Muscle of leg (tissue), 11 donors: Measurements from ENCODE around the gene GRAMD1A. TPM values are rescaled to one million over a fixed set of nuclear protein-coding genes. Genes with fewer than 3 reads are reported as not detected.
"Not testable (repeated sequence)": the region's sequence is repeated elsewhere in the genome, so short reads cannot be mapped to it uniquely, and the experiment has no call there.

Source experiments
- DNase-seq: peaks from one replicate; pipeline ENCODE4 v3.0.0; 2013
- H3K27ac ChIP-seq: one replicate; pipeline ENCODE4 v1.5.1; 2013; ENCODE audit warnings: mild to moderate bottlenecking, low read length, control low read depth
- H3K27me3 ChIP-seq: one replicate; pipeline ENCODE4 v1.6.1; 2013; ENCODE audit warnings: low read length; ENCODE audit not compliant: control insufficient read depth, insufficient read depth
- H3K36me3 ChIP-seq: one replicate; pipeline ENCODE4 v1.6.1; 2013; ENCODE audit warnings: low read length; ENCODE audit not compliant: control insufficient read depth, insufficient read depth
- H3K4me1 ChIP-seq: one replicate; pipeline ENCODE4 v1.6.1; 2013; ENCODE audit warnings: low read length; ENCODE audit not compliant: control insufficient read depth, insufficient read depth
- H3K4me3 ChIP-seq: one replicate; pipeline ENCODE4 v1.5.1; 2013; ENCODE audit warnings: low read length, control low read depth
- H3K9me3 ChIP-seq: replicated peaks from 2 replicates; pipeline ENCODE4 v1.6.1; 2013; ENCODE audit warnings: low read depth, low read length; ENCODE audit not compliant: control insufficient read depth
- WGBS: methylation state at CpG from one replicate; pipeline ENCODE4 v1.1.5; 2013; ENCODE audit warnings: missing lambda C conversion rate; ENCODE audit not compliant: insufficient coverage; 5-methylcytosine and 5-hydroxymethylcytosine counted together
- polyA plus RNA-seq, 8 donors: library from polyadenylated mRNA; unstranded; fragments of 120-200 nt; gene quantifications; one replicate each; pipeline versions ENCODE4 v1.2.1 to v1.2.3, GENCODE V29; 2013; ENCODE audit warnings: inconsistent platforms in 1 of 8, low replicate concordance in 1 of 8; ENCODE audit not compliant: insufficient read length in 8 of 8, insufficient read depth in 1 of 8
- total RNA-seq: library from RNA; stranded (reverse); fragments of 120-200 nt; gene quantifications from one replicate; pipeline ENCODE4 v1.2.4, GENCODE V29; 2013

GRAMD1A gene
- total and polyA plus RNA-seq, 9 donors: 16.0 to 48.0 (median 35.3) TPM

DNA sequence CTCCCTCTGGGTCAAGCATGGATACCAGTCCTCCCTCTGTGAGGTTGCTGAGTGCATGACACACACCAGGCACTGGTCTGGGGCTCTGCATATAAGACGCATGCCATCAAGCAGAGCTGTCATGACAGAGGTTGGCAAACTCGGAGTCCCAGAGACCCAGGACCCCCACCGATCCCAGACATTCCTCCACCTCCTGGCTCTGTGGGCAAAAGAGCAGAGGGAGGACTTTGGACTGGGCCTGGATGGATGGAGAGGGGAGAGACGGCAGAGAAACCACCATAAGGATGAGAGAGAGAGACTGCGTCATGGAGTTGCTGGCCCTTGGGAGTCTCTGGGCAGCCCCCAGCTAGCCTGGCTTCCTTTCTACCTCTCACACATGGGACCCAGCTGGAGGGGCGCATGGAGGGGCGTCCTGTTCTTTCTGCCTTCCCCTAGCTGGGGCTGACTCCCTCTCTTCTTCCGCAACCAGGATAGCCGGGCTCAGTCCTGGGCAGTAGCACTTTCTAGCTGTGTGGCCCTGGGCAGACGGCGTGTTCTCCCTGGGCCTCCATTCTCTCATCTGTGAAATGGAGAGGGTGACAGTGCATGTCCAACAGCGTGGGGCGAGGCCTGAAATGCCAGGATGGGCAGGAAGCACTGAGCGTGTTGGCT is 43.0 kb downstream of the GRAMD1A start:
- Histone ChIP-seq H3K4me3 (no peak overlapping the region), H3K36me3 (no peaks in the 10 kb centered on the region), H3K9me3 (no peaks in the 10 kb centered on the region), H3K4me1 (peaks cover 24% of the 10 kb centered on the region), H3K27me3 (peaks cover 40% of the 10 kb centered on the region), H3K27ac (no peak overlapping the region)
- 71% methylated on average over 10 of the region's 14 CpGs for WGBS
- no peak for DNase-seq

DNA sequence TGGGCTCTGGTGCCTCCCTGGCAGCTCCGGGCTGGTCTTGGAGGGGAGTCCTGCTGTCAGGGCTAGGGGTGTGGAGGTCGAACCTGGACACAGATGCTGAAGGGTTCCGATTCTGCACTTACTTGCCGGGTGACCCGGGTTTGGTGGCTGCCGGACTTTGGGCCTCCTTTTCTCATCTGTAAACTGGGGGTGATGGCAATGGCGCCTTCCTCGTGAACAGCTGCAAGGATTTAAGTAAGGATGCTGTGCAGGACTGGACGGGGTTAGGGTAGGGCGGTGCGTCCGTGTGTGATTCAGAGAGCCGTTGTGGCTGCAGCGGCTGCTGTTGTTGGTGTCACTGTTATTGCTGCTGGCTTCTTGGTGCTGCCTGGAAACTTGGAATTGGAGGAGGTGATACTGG is 43.8 kb downstream of the GRAMD1A start:
- Histone ChIP-seq H3K9me3 (no peaks in the 10 kb centered on the region), H3K27ac (no peak overlapping the region), H3K27me3 (peaks cover 40% of the 10 kb centered on the region), H3K36me3 (no peaks in the 10 kb centered on the region), H3K4me1 (peaks cover 24% of the 10 kb centered on the region), H3K4me3 (no peak overlapping the region)
- DNase-seq: no peak
- 67% methylated on average over 12 of the region's 14 CpGs for WGBS

DNA sequence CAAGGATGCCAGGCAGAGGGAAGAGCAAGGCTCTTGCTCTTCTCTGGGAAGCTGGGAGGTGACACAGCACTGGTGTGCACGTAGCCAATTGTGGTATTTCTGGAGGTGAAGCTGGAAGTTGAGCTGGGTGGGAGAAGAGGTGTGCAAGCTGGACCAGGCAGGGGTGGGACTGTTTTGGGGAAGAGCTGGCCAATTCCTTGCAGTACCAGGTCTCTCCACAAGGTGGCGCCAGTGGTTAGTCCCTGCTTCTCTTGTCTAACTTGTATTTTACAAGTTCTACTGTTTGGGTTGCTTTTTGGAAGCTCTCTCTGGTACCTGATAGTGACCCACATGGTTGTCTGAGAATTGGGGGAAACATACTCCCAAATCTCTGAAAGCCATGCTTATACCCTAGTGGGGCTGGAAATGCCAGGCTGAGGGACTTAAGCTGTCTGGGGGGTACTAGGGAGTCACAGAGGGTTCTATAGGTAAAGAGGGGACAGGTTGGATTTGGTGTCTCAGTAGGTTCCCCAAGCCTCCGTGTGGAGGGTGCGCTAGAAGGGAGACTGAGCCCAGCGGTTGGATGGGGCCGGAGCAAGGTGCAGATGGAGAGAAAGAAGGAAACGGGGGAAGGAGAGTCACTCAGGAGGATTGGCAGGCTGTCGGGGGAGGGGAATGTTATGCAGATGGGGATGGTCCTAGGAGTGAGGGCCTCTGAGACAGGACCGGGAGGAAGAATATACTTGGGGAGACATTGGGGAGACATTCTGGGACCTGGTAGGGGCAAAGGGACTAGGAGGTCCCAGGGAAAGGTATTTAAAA is 44.4 kb downstream of the GRAMD1A start:
- H3K36me3 ChIP-seq: no peaks in the 10 kb centered on the region
- peaks cover 23% of the 10 kb centered on the region for H3K4me1 ChIP-seq
- WGBS: 61% methylated on average over 8 of the region's 9 CpGs
- H3K9me3 ChIP-seq: no peaks in the 10 kb centered on the region
- no peak overlapping the region for H3K27ac ChIP-seq
- DNase-seq: no peak
- H3K27me3 ChIP-seq: peaks cover 36% of the 10 kb centered on the region
- H3K4me3 ChIP-seq: no peak overlapping the region

DNA sequence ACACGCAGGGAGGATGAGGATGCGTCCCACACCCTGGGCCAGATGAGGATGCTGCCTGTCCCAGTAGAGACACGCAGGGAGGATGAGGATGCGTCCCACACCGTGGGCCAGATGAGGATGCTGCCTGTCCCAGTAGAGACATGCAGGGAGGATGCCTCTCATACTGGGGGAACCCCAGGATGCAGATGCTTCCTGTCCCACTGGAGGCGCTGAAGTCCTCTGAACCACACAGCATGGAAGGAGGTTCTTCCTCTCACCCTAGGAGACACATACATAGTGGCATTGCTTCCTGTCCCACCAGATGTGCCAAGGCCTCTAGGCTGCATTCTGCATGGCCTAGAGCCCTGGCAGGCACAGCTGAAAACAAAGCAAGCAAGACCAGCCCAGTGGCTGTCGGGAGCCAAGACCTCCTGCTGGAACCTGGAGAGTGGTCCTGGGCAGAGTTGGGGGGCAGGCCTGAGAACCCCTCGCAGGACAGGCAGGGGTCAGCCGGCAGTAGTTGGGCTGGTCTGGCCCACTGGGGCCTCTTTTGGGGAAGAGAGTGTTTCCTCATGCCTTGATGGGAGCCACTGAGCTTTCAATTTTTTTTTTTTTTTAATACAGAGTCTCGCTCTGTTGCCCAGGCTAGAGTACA is 45.7 kb downstream of the GRAMD1A start:
- 38% methylated on average over 9 of the region's 10 CpGs for WGBS
- Histone ChIP-seq H3K27me3 (peaks cover 24% of the 10 kb centered on the region), H3K4me3 (no peak overlapping the region), H3K4me1 (peaks cover 12% of the 10 kb centered on the region), H3K36me3 (no peaks in the 10 kb centered on the region), H3K9me3 (no peaks in the 10 kb centered on the region), H3K27ac (no peak overlapping the region)
- peak; percentile 52 for DNase-seq

DNA sequence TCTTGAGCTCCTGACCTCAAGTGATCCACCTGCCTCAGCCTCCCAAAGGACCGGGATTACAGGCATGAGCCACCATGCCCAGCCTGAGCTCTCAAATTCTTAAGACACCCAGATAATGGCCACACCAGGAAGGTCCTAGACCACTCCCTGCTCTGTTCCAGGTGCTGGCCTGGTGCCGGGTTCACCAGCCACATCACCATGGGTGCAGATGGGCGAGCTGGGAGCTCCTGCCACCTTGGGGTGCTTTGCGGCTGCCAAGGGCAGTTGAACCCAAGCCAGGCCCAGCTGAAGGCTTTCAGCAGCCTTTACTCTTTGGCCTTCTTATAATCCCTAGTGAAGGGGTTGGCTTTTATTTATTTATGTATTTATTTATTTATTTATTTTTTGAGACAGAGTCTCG is 46.3 kb downstream of the GRAMD1A start:
- no peak for DNase-seq
- peaks cover 6% of the 10 kb centered on the region for H3K4me1 ChIP-seq
- no peaks in the 10 kb centered on the region for H3K36me3 ChIP-seq
- peaks cover 18% of the 10 kb centered on the region for H3K27me3 ChIP-seq
- no peak overlapping the region for H3K4me3 ChIP-seq
- H3K27ac ChIP-seq: no peak overlapping the region
- 94% methylated on average over 2 of the region's 5 CpGs for WGBS
- no peaks in the 10 kb centered on the region for H3K9me3 ChIP-seq

DNA sequence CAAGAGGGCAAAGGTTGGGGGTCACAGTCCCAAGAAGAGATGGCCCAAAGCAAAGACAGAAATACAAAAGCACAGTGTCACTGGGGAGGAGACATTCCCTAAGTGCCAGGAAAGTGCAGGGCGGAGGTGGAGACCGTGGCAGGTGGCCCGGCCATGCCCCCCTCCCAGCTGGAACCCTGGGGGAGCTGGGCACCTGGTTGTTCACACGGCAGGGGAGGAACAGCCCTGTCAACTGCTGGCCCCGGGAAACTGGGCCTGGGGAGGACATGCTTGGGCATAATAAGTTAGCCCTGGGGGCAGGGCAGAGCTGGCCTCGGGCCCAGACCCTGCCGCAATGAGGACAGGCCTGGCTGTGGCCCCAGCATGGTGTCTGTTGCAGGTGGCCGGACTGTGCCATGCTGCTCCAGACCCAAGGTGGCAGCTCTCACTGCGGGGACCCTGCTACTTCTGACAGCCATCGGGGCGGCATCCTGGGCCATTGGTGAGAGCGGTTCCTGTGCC is 48.8 kb downstream of the GRAMD1A start:
- no peak overlapping the region for H3K27ac ChIP-seq
- no peak for DNase-seq

DNA sequence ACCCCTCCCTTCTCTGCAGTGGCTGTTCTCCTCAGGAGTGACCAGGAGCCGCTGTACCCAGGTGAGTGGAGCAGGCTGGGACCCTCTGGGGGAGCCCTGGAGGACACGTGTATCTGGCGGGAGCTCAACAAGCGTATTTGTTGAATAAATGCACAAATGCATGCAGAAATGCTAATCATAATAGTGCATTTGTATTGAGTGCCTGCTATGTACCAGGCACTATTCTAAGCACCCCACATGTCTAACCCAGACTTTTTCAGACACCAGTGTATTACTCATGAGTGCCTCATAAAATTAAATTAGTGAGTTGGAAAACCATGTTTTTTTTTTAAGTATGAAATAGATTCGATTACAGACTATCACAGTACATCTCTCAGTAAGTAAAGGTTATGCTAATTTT is 49.3 kb downstream of the GRAMD1A start:
- no peaks in the 10 kb centered on the region for H3K36me3 ChIP-seq
- no peaks in the 10 kb centered on the region for H3K9me3 ChIP-seq
- no peak overlapping the region for H3K4me3 ChIP-seq
- WGBS: no CpG with 5 or more reads among the region's 5 CpGs
- DNase-seq: no peak
- no peak overlapping the region for H3K27ac ChIP-seq
- H3K4me1 ChIP-seq: peaks cover 6% of the 10 kb centered on the region
- H3K27me3 ChIP-seq: peaks cover 6% of the 10 kb centered on the region

More for the DNA sequence above, 48.8 kb downstream of the GRAMD1A start:
- no peak overlapping the region for H3K4me3 ChIP-seq
- peaks cover 6% of the 10 kb centered on the region for H3K4me1 ChIP-seq
- H3K9me3 ChIP-seq: no peaks in the 10 kb centered on the region
- 58% methylated on average over 12 of the region's 12 CpGs for WGBS
- H3K27me3 ChIP-seq: peaks cover 8% of the 10 kb centered on the region
- H3K36me3 ChIP-seq: no peaks in the 10 kb centered on the region

DNA sequence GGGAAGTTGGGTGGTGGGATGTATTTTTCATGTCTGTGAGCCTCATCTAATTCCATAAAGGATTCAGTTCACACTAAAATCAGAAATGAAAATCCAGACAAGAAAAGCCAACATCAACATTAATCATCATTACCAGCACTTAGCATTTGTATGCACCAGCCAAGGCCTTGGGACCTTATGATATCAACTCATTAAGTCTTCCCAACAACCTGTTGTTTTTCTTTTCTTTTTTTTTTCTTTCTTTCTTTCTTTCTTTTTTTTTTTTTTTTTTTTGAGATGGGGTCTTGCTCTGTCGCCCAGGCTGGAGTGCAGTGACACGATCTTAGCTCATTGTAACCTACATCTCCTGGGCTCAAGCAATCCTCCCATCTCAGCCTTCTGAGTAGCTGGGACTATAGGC is 50.5 kb downstream of the GRAMD1A start:
- not testable (repeated sequence) for H3K4me1 ChIP-seq, H3K27ac ChIP-seq, H3K27me3 ChIP-seq, H3K9me3 ChIP-seq, H3K36me3 ChIP-seq, DNase-seq, H3K4me3 ChIP-seq
- WGBS: 88% methylated on average over 2 of the region's 2 CpGs

DNA sequence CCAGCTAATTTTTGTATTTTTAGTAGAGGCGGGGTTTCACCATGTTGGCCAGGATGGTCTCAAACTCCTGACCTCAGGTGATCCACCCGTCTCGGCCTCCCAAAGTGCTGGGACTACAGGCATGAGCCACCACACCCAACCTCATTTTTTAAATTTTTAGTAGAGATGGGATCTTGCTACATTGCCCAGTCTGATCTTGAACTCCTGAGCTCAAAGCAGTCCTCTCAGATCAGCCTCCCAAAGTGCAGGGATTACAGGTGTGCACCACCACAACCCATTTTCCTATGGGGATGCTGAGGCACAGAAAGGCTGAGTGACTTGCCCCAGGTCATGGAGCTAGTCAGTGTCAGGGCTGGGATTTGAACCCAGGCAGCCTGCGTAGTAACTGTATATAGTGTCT is 51.1 kb downstream of the GRAMD1A start:
- 100% methylated on average over 1 of the region's 4 CpGs for WGBS
- not testable (repeated sequence) for DNase-seq

DNA sequence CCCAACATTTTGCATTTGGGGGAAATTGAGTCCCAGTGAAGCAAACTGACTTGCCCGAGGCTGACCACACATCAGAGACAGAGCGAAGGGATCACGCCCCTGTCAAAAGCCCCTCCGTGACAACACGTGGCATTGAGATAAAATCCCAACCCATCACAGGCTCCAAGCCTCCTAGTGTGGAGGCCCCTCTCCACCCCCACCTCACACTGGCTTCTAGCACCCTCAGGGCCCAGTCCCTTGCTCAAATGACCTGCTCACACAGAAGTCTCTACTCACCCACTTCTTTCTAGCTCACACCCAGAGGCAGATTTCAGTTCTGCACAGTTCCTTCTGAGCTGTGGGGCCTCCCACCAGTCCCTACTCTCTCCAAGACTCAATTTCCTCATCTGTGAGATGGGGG is 51.7 kb downstream of the GRAMD1A start:
- no peak for DNase-seq
- WGBS: 76% methylated on average over 5 of the region's 5 CpGs
- Histone ChIP-seq H3K27me3 (peaks cover 7% of the 10 kb centered on the region), H3K27ac (no peak overlapping the region), H3K4me3 (no peak overlapping the region), H3K4me1 (peaks cover 3% of the 10 kb centered on the region), H3K9me3 (no peaks in the 10 kb centered on the region), H3K36me3 (no peaks in the 10 kb centered on the region)

More for the DNA sequence above, 51.1 kb downstream of the GRAMD1A start:
- not testable (repeated sequence) for H3K4me1 ChIP-seq, H3K9me3 ChIP-seq, H3K27ac ChIP-seq, H3K27me3 ChIP-seq, H3K36me3 ChIP-seq, H3K4me3 ChIP-seq
